GM19397 (cell line): ENCODE data around the gene PRDM16.
"Not testable (repeated sequence)": the region's sequence is repeated elsewhere in the genome, so short reads cannot be mapped to it uniquely, and the experiment has no call there.

Experiments used
- ATAC-seq: cut with Tn5 transposase; IDR thresholded peaks from one replicate; pipeline ENCODE4 v1.9.1; 2021; ENCODE audit warnings: mild to moderate bottlenecking, moderate library complexity; ENCODE audit not compliant: unreplicated experiment

The PRDM16 gene

GRCh38 chr1:3237570-3237969 is 168.6 kb downstream of the PRDM16 start:
- no peak for ATAC-seq

DNA sequence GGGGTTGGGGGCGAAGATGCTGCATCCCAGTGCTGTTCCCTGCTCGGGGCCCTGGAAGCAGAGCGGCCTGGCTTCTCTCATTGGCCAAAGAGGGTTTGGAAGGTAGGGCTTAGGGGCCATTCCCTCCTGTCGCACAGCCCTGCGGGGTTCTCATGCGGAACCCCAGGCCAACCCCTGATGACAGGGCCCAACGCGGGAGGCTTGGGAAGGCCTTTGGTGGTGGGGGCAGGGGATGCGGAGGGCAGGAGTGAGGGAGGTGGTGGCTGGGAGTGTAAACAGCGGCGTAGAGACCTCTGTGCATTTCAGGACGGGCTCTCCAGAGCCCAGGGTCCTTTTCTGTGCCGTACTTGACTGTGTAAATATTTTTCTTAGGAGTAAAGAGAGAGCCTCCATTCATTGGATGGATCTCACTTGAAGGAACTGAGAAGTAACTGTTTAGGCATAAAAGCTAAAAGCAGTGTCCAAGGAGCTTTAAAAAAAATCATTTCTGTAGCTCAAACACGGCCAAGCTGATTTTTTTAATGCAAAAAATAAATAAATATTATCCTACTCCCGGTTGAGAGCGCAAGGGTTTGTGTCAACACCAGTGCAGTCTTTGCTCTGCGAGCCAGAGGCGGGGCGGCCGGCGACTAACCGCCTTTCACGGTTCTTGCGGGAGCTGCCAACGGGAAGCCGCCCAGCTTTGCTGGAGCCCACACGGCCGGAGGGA is 169.1 kb downstream of the PRDM16 start:
- no peak for ATAC-seq

GRCh38 chr1:3238703-3239278 is 169.8 kb downstream of the PRDM16 start:
- no peak for ATAC-seq

DNA sequence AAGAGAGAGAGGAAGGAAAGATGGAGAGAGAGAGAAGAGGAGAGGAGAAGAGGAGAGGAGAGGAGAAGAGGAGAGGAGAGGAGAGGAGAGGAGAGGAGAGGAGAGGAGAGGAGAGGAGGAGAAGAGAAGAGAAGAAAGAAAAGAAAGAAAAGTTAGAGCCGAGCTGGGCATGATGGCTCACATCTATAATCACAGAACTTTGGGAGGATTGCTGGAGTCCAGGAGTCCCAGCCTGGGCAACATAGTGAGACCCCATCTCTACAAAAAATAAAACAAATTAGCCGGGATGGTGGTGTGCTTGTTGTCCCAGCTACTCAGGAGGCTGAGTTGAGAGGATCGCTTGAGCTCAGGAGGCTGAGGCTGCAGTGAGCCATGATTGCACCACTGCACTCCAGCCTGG is 171.0 kb downstream of the PRDM16 start:
- ATAC-seq: not testable (repeated sequence)

DNA sequence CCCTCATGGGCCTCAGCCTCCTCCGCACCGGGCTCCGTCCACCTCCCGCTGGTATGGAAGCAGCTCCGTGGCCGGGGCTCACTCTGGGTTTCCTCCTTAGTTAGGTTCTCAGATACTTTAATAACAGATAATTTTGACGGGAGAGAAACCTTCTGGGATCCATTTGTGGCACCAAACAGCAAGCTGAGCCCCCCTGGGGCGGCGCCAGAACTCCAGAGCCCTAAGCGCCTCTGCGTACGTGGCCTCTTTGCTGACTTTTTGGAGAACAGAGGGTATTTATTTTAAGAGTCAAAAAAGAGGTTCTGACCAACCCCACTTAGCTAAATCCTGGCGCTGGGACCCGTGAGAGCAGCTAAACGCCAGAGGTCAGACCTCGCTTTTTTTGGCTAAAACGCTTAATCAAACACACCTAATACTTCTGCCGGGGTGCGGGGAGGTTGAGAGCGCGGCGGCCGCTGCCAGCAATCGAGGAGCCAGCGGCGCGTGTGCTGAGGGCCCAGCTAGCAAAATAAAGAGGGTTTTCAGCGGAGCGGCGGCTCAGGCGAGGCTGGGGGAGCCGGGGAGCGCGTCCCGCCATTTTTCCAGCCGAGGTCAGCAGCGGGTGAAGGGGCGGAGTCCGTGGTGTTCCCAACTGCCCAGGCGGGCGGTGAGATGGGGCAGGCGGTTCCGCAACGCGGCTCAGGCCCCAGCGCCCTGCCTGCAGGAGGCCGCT is 171.7 kb downstream of the PRDM16 start:
- ATAC-seq: no peak

DNA sequence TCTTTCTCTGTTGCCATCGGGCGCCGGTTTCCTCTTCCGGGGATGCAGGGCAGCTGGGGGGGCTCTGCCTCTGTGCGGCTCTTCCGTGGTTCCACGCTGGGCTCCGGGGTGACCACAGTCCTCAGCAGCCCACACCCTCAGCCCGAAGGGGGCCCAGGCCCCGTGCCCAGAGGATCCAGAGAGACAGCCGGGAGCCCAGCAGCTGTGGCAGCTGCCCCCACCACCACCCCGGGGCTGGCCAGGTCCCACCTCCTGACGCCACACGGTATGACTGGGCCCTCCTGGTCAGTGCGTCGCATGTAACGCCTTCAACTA is 172.2 kb downstream of the PRDM16 start:
- no peak for ATAC-seq

- ATAC-seq: no peak
Observed at GRCh38 chr1:3241673-3242407, 172.8 kb downstream of the PRDM16 start.

GRCh38 chr1:3242408-3243260 is 173.6 kb downstream of the PRDM16 start:
- ATAC-seq: no peak

DNA sequence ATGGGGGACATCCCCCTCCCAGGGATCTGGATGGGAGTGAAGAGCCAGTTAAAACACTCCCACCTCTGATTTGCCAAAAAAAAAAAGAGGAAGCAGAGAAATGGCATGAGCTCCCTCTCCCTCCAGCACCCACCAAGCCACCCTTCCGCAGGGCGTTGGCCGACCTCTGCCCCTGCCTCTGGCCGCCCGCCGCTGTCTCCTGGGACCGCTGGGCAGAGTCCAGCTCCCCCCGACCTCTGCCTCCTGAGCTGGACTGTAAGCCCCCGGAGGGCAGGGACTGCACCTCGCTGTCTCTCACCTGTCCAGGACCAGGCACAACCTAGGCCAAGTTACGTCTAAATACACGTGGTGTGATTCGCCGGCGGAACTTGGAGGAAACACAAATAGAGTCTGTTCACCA is 174.3 kb downstream of the PRDM16 start:
- no peak for ATAC-seq

DNA sequence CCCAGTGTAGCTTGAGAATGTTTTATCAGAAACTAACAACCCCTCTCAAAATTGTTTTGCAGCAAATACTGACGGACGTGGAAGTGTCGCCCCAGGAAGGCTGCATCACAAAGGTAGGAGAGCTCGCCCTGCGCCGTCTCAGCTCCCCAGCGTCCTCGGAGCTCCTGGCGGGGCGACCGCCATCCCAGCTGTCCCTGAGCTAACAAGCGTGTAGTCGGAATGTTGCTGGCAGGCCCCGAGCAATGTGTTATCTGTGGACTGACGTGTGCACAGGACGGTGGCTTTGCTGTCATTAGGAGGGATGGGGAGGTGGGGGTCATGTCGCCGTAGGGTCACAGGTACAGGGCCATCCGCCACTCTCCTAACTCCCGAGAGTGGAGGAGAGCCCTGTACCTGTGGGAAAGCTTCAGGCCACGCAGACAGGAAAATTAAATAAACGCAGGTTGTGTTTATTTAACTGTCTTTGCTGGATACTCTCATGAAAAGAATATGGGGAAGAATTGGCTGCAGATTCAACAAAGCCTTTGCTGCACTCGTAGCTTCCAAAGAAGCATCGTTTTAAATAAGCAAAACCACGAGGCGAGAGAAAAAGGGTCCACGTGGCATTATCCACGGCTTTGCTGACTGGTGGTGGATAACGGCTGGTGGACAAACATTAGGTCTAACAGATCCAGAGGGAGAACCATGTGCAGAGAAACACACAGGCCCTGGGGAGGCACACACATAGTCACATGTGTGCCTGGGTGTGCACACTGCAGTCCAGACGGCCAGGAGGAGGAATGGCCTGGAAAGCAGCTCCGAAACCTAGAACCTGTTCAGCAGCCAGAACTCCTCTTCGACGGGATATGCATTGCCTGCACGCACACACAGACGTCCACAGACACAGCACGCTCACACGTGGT is 175.3 kb downstream of the PRDM16 start:
- ATAC-seq: no peak

- no peak for ATAC-seq
Observed at GRCh38 chr1:3244927-3245315, 175.9 kb downstream of the PRDM16 start.

DNA sequence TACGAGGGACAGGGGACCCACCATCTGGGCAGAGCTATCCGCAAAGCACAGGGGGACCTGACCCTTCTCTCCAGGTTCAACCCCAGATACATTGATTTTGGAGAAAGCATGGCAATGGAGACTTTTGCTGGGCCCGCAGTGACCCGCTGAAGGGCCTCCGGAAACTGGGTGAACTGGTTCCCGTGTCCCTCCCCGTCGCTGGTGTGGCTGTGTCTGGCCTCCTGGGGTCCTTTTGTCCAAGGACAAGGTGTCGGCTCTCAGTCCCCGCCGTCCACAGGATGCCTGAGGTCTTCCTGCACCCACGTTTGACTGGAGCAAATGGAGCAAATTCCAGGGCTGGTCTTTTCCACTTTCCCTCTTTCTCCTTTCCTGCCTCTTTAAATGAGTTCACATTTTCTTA is 176.3 kb downstream of the PRDM16 start:
- no peak for ATAC-seq

DNA sequence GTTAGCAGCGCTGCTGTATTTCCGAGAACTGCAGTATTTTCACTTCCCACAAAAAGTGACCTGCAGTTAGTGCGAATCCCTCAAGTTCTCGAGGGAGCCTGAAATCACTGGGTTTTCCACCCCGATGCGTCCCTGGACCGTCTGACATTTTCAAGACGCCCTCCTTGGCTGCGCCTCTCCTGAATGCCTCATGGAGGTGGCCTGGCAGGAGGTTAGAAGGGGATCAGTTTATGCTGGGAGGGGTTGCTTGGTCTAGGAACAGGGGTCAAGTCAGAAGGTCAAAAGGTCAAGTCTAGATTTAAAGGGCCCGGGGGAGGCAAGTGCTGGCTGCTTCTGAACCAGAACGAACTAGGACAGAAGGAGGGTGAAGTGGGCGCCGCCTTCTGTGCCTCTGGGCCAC is 176.8 kb downstream of the PRDM16 start:
- ATAC-seq: no peak

- ATAC-seq: no peak
Observed at GRCh38 chr1:3246251-3246650, 177.2 kb downstream of the PRDM16 start.

- ATAC-seq: no peak
Observed at GRCh38 chr1:3247521-3248121, 178.6 kb downstream of the PRDM16 start.

DNA sequence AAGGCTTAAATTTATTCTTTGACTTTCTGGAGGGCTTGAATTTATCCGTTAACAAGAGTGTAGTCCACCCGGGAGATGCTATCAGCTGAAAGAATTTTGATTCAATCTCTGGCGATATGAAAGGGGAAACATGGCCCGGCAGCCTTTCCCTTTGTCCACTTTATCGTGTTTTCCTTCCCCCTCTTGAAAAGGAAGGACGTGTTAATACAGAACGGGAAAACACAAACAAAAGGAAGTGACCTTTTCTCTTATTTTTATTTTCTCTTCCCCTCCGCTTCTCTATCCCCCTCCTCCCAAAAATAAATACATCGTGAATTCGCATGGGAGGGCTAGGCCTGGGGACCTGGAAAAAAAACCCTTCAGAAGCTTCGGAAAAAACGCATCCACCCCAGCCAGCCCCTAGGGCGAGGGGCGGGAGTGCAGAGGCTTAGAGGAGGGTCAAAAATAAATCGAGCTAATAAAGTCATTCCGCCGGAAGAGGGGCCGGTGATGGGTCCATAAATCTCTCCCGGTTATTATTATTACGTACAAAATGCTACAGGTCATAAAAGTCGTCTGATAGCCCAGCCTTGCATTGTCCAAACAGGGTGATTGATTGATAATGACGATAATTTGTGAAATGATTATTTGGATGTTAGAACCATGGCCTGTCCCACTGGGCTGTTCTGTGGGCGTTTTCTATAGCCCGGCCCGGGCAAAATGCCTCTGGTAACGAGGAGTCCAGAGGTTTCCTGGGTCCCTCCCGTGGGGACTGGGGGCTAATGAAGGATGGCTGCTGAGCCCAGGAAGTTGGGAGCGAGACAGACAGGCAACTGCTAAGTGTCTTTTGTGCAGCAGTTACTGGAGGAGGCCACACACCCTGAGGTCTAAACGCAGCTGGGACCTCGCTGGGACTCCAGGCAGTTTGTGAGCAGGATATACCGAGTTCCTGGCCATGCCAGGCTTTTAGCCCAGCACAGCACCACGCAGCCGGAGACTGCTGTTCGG is 179.4 kb downstream of the PRDM16 start:
- ATAC-seq: no peak

- ATAC-seq: no peak
Observed at GRCh38 chr1:3249231-3249630, 180.2 kb downstream of the PRDM16 start.
